Activated CD4-positive, alpha-beta T cell treated with anti-CD3 and anti-CD28 coated beads for 36 hours (primary cell): ENCODE measurements around the gene MAPK9. TPM values are rescaled to one million over a fixed set of nuclear protein-coding genes. Genes with fewer than 3 reads are reported as not detected.

Source experiments
- ATAC-seq: fragments of 200-7000 bp; cut with Tn5 transposase; one replicate; pipeline ENCODE4 v1.10.0; 2021; ENCODE audit warnings: mild to moderate bottlenecking, moderate library complexity
- CTCF ChIA-PET: fragments of 350-600 bp; sonication (Branson Sonifier 250); formaldehyde crosslinking; loops from one replicate; lab custom pipeline; 2021; ENCODE audit warnings: antibody characterized with exemption; lab: Charles Lee
- POLR2A ChIA-PET: fragments of 350-600 bp; sonication (Branson Sonifier 250); formaldehyde crosslinking; loops from one replicate; lab custom pipeline; 2021; ENCODE audit warnings: antibody characterized with exemption, inconsistent platforms; lab: Charles Lee
- DNase-seq: peaks from one replicate; pipeline ENCODE4 v3.0.0-alpha.2; 2020
- H3K27ac Mint-ChIP-seq: one replicate; pipeline ENCODE4 v1.8.0; 2021; ENCODE audit warnings: mixed read lengths
- H3K27me3 Mint-ChIP-seq: one replicate; pipeline ENCODE4 v1.8.0; 2021; ENCODE audit warnings: mixed read lengths
- H3K36me3 Mint-ChIP-seq: one replicate; pipeline ENCODE4 v1.8.0; 2021; ENCODE audit warnings: low read depth, mixed read lengths
- H3K4me1 Mint-ChIP-seq: one replicate; pipeline ENCODE4 v1.8.0; 2021; ENCODE audit warnings: mixed read lengths
- H3K4me3 Mint-ChIP-seq: one replicate; pipeline ENCODE4 v1.8.0; 2021; ENCODE audit warnings: mild to moderate bottlenecking, moderate library complexity, mixed read lengths
- H3K9me3 Mint-ChIP-seq: one replicate; pipeline ENCODE4 v1.8.0; 2021; ENCODE audit warnings: low read depth, mixed read lengths
- intact Hi-C, 2 experiments: fragments of 100-400 bp; cut with DNase I in 1 of 2; cut with micrococcal nuclease in 1 of 2; formaldehyde crosslinking; loops; one replicate each; pipeline versions ENCODE4 v1.14.2 to v1.15.1; 2022 to 2024; cut with DNase I, micrococcal nuclease
- total RNA-seq, 2 experiments: library from RNA; stranded (reverse); gene quantifications; one replicate each; pipeline ENCODE4 v1.2.3, GENCODE V29; 2021

MAPK9 gene
- total RNA-seq, 2 experiments from 2014 or later: 37.0 to 38.1 TPM

GRCh38 chr5:180324601-180324950 lies 32.7 kb upstream of the MAPK9 start:
- Mint-ChIP-seq H3K4me1 (no peaks in the 10 kb centered on the region), H3K36me3 (no peaks in the 10 kb centered on the region), H3K27ac (no peak overlapping the region), H3K9me3 (no peaks in the 10 kb centered on the region), H3K4me3 (no peak overlapping the region), H3K27me3 (no peaks in the 10 kb centered on the region)
- ChIA-PET CTCF (no interaction called here), POLR2A (no interaction called here)
- ATAC-seq (no peak), DNase-seq (no peak)
- intact Hi-C loops: no loop called here

GRCh38 chr5:180323941-180324600 lies 32.2 kb upstream of the MAPK9 start:
- no peak overlapping the region for H3K4me3 Mint-ChIP-seq
- DNase-seq: no peak
- ATAC-seq: no peak
- CTCF ChIA-PET: interaction anchor here (0.6 kb wide), 1 partner anchor 9 kb away, joined by 5 read pairs; no protein-coding TSS in a partner anchor
- no peak overlapping the region for H3K27ac Mint-ChIP-seq
- H3K9me3 Mint-ChIP-seq: no peaks in the 10 kb centered on the region
- POLR2A ChIA-PET: no interaction called here
- intact Hi-C loops: no loop called here
- H3K4me1 Mint-ChIP-seq: no peaks in the 10 kb centered on the region
- H3K27me3 Mint-ChIP-seq: no peaks in the 10 kb centered on the region
- H3K36me3 Mint-ChIP-seq: no peaks in the 10 kb centered on the region

- peaks cover under 1% of the 10 kb centered on the region for H3K27me3 Mint-ChIP-seq
- no peak for ATAC-seq
- H3K9me3 Mint-ChIP-seq: no peaks in the 10 kb centered on the region
- H3K4me3 Mint-ChIP-seq: no peak overlapping the region
- no peaks in the 10 kb centered on the region for H3K36me3 Mint-ChIP-seq
- POLR2A ChIA-PET: no interaction called here
- intact Hi-C loops: no loop called here
- H3K27ac Mint-ChIP-seq: no peak overlapping the region
- DNase-seq: no peak
- H3K4me1 Mint-ChIP-seq: no peaks in the 10 kb centered on the region
- CTCF ChIA-PET: interaction anchor here (0.6 kb wide), 1 partner anchor 1754 kb away, joined by 4 read pairs; no protein-coding TSS in a partner anchor
Observed at GRCh38 chr5:180323160-180323559, 31.3 kb upstream of the MAPK9 start.

- H3K4me3 Mint-ChIP-seq: no peak overlapping the region
- peaks cover 4% of the 10 kb centered on the region for H3K27me3 Mint-ChIP-seq
- no peaks in the 10 kb centered on the region for H3K9me3 Mint-ChIP-seq
- ATAC-seq (no peak), DNase-seq (no peak)
- ChIA-PET CTCF (interaction anchor here (1.0 to 2.0 kb wide), 3 partner anchors 10 to 26 kb away, joined by 4 to 6 read pairs (median 5); no protein-coding TSS in a partner anchor), POLR2A (no interaction called here)
- no peaks in the 10 kb centered on the region for H3K36me3 Mint-ChIP-seq
- no peak overlapping the region for H3K27ac Mint-ChIP-seq
- intact Hi-C loops: no loop called here
- no peaks in the 10 kb centered on the region for H3K4me1 Mint-ChIP-seq
Observed at GRCh38 chr5:180318456-180319089, 26.7 kb upstream of the MAPK9 start.

- ATAC-seq (no peak), DNase-seq (no peak)
- Mint-ChIP-seq H3K27me3 (peaks cover 4% of the 10 kb centered on the region), H3K36me3 (no peaks in the 10 kb centered on the region), H3K4me1 (no peaks in the 10 kb centered on the region), H3K9me3 (no peaks in the 10 kb centered on the region), H3K4me3 (no peak overlapping the region), H3K27ac (no peak overlapping the region)
- CTCF ChIA-PET: interaction anchor here (0.7 to 4.1 kb wide), 12 partner anchors 11 to 524 kb away, joined by 3 to 59 read pairs (median 6); partner anchors contain the start of gene RASGEF1C
- intact Hi-C loops: loop anchor here in 1 of 2 experiments (1.0 kb wide), 1 partner anchor 189 kb away; no protein-coding TSS in a partner anchor
- POLR2A ChIA-PET: interaction anchor here (0.5 kb wide), 1 partner anchor 552 kb away, joined by 5 read pairs; no protein-coding TSS in a partner anchor
Observed at GRCh38 chr5:180316586-180316985, 24.7 kb upstream of the MAPK9 start.

- peak; percentile 84 for DNase-seq
- no peaks in the 10 kb centered on the region for H3K4me1 Mint-ChIP-seq
- ChIA-PET POLR2A (interaction anchor here (0.5 kb wide), 1 partner anchor 553 kb away, joined by 5 read pairs; no protein-coding TSS in a partner anchor), CTCF (interaction anchor here (0.5 to 4.1 kb wide), 32 partner anchors 8 to 546 kb away, joined by 3 to 59 read pairs (median 4); partner anchors contain the start of gene RASGEF1C)
- no peak overlapping the region for H3K4me3 Mint-ChIP-seq
- no peak overlapping the region for H3K27ac Mint-ChIP-seq
- H3K36me3 Mint-ChIP-seq: no peaks in the 10 kb centered on the region
- peak; percentile 66 for ATAC-seq
- peaks cover 4% of the 10 kb centered on the region for H3K27me3 Mint-ChIP-seq
- intact Hi-C loops: loop anchor here (1.0 kb wide), 3 partner anchors 22 to 188 kb away; no protein-coding TSS in a partner anchor
- no peaks in the 10 kb centered on the region for H3K9me3 Mint-ChIP-seq
Observed at GRCh38 chr5:180315762-180316212, 23.9 kb upstream of the MAPK9 start.

- H3K27me3 Mint-ChIP-seq: peaks cover 4% of the 10 kb centered on the region
- CTCF ChIA-PET: interaction anchor here (0.6 to 4.1 kb wide), 7 partner anchors 15 to 1408 kb away, joined by 3 to 59 read pairs (median 7); partner anchors contain the start of gene RASGEF1C
- intact Hi-C loops: loop anchor here in 1 of 2 experiments (1.0 kb wide), 1 partner anchor 39 kb away; the partner anchor contains the start of gene GFPT2
- no peak overlapping the region for H3K27ac Mint-ChIP-seq
- no peaks in the 10 kb centered on the region for H3K9me3 Mint-ChIP-seq
- H3K4me3 Mint-ChIP-seq: peak overlapping the region; percentile 61
- ATAC-seq (peak; percentile 95), DNase-seq (peak; percentile 86)
- no peaks in the 10 kb centered on the region for H3K4me1 Mint-ChIP-seq
- POLR2A ChIA-PET: interaction anchor here (0.6 kb wide), 1 partner anchor 11 kb away, joined by 7 read pairs; no protein-coding TSS in a partner anchor
- H3K36me3 Mint-ChIP-seq: no peaks in the 10 kb centered on the region
Observed at GRCh38 chr5:180313677-180314505, 22.0 kb upstream of the MAPK9 start.

- intact Hi-C loops: no loop called here
- DNase-seq (no peak), ATAC-seq (no peak)
- Mint-ChIP-seq H3K9me3 (no peaks in the 10 kb centered on the region), H3K27me3 (no peaks in the 10 kb centered on the region), H3K27ac (no peak overlapping the region), H3K4me1 (no peaks in the 10 kb centered on the region), H3K4me3 (no peak overlapping the region), H3K36me3 (no peaks in the 10 kb centered on the region)
- CTCF ChIA-PET: interaction anchor here (0.7 to 1.9 kb wide), 2 partner anchors 10 to 820 kb away, joined by 3 to 5 read pairs; no protein-coding TSS in a partner anchor
- POLR2A ChIA-PET: no interaction called here
Observed at GRCh38 chr5:180311216-180311615, 19.3 kb upstream of the MAPK9 start.

GRCh38 chr5:180306796-180307195 lies 14.9 kb upstream of the MAPK9 start:
- CTCF ChIA-PET: interaction anchor here (0.7 to 3.2 kb wide), 3 partner anchors 9 to 22 kb away, joined by 3 to 18 read pairs (median 6); no protein-coding TSS in a partner anchor
- H3K9me3 Mint-ChIP-seq: no peaks in the 10 kb centered on the region
- no peak overlapping the region for H3K27ac Mint-ChIP-seq
- no peaks in the 10 kb centered on the region for H3K4me1 Mint-ChIP-seq
- no peaks in the 10 kb centered on the region for H3K27me3 Mint-ChIP-seq
- POLR2A ChIA-PET: no interaction called here
- DNase-seq (no peak), ATAC-seq (no peak)
- H3K4me3 Mint-ChIP-seq: no peak overlapping the region
- H3K36me3 Mint-ChIP-seq: no peaks in the 10 kb centered on the region
- intact Hi-C loops: no loop called here

GRCh38 chr5:180305481-180305880 lies 13.6 kb upstream of the MAPK9 start:
- Mint-ChIP-seq H3K36me3 (no peaks in the 10 kb centered on the region), H3K27me3 (no peaks in the 10 kb centered on the region), H3K9me3 (no peaks in the 10 kb centered on the region), H3K27ac (no peak overlapping the region), H3K4me1 (no peaks in the 10 kb centered on the region), H3K4me3 (no peak overlapping the region)
- ChIA-PET CTCF (interaction anchor here (0.6 to 3.2 kb wide), 3 partner anchors 10 to 28 kb away, joined by 3 to 18 read pairs (median 6); no protein-coding TSS in a partner anchor), POLR2A (interaction anchor here (0.6 kb wide), 1 partner anchor 62 kb away, joined by 3 read pairs; no protein-coding TSS in a partner anchor)
- ATAC-seq: no peak
- no peak for DNase-seq
- intact Hi-C loops: no loop called here
